ENCODE measurements around the gene MTA3. TPM values are rescaled to one million over a fixed set of nuclear protein-coding genes. Genes with fewer than 3 reads are reported as not detected.

Gene MTA3
- total RNA-seq, 4 donors from 2014 or later = 6.6 to 21.6 (median 9.5) TPM

DNA sequence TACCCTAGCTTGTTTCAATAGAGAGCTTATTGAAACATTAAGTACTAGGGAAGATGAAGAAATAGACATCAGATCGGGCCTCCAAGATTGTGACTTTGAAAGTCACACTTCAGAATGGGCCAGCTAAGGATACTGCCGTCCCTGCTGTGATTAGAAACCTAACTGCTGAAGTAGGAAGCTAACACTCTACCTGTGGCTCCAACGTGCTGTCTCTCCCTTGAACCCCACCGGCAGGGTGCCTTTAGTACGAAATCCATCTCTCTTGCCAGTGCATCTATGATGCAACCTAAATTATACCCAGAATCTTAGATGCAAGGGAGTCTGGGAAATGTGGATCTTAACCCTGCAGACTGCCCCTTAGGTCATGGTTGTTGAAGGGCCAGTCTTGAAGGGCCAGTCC, 116.9 kb downstream of the MTA3 start:
- Histone ChIP-seq H3K9me3 (no peaks in the 10 kb centered on the region), H3K4me3 (no peak overlapping the region), H3K27me3 (no peaks in the 10 kb centered on the region), H3K36me3 (peaks cover 0 to 9% of the 10 kb centered on the region in 2 donors), H3K27ac (no peak overlapping the region), H3K4me1 (no peaks in the 10 kb centered on the region)
- TF ChIP-seq CTCF (IDR thresholded peaks at IDR 0.05 in 4 of 5, conservative IDR thresholded peaks at IDR 0.05 in 1 of 5) = no peak
- TF ChIP-seq POLR2A (IDR thresholded peaks at IDR 0.05) = no peak
- DNase-seq (no peak), ATAC-seq (no peak)
- in situ Hi-C loops (cut with MboI; ENCODE audit: low sequenced_read_pairs in 4 of 4) (no loop called here), intact Hi-C loops (cut with DNase I; ENCODE audit: low total_unique reads) (no loop called here)

DNA sequence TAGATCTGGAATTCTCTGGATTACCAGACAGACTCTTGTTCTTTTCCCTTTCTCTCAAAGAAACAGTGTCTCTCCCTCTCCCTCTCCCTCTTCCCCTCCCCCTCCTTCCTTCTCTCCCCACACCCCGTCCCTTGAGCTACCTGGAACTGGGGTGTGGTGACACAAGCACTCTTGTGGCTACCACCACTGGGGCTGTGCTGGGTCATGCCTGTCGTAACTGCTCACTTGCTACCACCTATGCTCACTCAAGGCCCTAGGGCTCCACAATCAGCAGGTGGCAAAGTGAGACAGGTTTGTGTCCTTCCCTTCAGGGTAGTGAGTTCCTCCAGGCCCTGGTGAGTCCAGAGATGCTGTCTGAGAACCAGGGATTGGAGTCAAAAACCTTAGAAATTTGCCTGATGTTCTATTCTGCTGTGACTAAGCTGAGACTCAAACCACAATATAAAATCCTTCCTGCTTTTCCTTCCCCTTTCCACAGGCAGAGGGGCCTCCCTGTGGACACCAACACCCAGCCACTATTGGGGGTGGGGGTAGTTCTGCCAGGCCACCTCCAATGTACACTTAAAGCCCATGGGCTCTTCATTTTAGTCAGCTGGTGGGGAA, 124.7 kb downstream of the MTA3 start:
- H3K36me3 ChIP-seq = peaks cover 0 to 2% of the 10 kb centered on the region in 2 donors
- no peak overlapping the region for H3K27ac ChIP-seq
- TF ChIP-seq POLR2A (IDR thresholded peaks at IDR 0.05) = no peak
- no peak for TF ChIP-seq CTCF (IDR thresholded peaks at IDR 0.05 in 4 of 5, conservative IDR thresholded peaks at IDR 0.05 in 1 of 5)
- DNase-seq (no peak), ATAC-seq (no peak)
- in situ Hi-C loops (cut with MboI; ENCODE audit: low sequenced_read_pairs in 4 of 4) (no loop called here), intact Hi-C loops (cut with DNase I; ENCODE audit: low total_unique reads) (no loop called here)
- H3K4me1 ChIP-seq = no peaks in the 10 kb centered on the region
- H3K4me3 ChIP-seq = no peak overlapping the region
- H3K9me3 ChIP-seq = no peaks in the 10 kb centered on the region
- no peaks in the 10 kb centered on the region for H3K27me3 ChIP-seq

- TF ChIP-seq POLR2A (IDR thresholded peaks at IDR 0.05) (no peak), CTCF (IDR thresholded peaks at IDR 0.05 in 4 of 5, conservative IDR thresholded peaks at IDR 0.05 in 1 of 5) (no peak)
- intact Hi-C loops (cut with DNase I; ENCODE audit: low total_unique reads) = no loop called here
- ATAC-seq (no peak), DNase-seq (no peak)
- no peaks in the 10 kb centered on the region for H3K27me3 ChIP-seq
- H3K9me3 ChIP-seq = no peaks in the 10 kb centered on the region
- H3K4me1 ChIP-seq = no peaks in the 10 kb centered on the region
- no peak overlapping the region for H3K4me3 ChIP-seq
- in situ Hi-C loops (cut with MboI; ENCODE audit: low sequenced_read_pairs in 4 of 4) = no loop called here
- H3K36me3 ChIP-seq = peaks cover 0 to 2% of the 10 kb centered on the region in 2 donors
- no peak overlapping the region for H3K27ac ChIP-seq
Measured at GRCh38 chr2:42693688-42694479, 125.5 kb downstream of the MTA3 start.

DNA sequence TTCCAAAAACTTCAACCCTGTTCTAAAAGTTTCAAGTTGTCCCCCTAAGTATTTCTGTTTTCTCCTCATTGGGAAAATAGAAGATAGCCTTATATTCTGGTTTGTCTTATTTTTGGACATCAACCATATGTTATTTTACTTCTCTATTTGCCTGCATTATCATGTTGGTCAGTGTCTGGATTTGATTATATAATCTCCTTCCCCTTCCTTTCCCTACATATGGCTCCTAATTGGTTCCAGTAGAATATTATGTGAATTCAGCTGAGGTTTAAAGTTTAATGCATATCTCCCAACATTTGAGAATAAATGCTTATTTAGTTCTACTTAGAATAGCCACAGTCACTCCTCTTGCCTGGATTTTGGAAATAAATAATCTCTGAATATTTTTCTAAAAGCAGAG, 128.6 kb downstream of the MTA3 start:
- DNase-seq = no peak
- no peaks in the 10 kb centered on the region for H3K9me3 ChIP-seq
- peaks cover 0 to 2% of the 10 kb centered on the region in 2 donors for H3K36me3 ChIP-seq
- no peak overlapping the region for H3K4me3 ChIP-seq
- no peak for ATAC-seq
- in situ Hi-C loops (cut with MboI; ENCODE audit: low sequenced_read_pairs in 4 of 4) = no loop called here
- no peaks in the 10 kb centered on the region for H3K4me1 ChIP-seq
- intact Hi-C loops (cut with DNase I; ENCODE audit: low total_unique reads) = no loop called here
- no peak for TF ChIP-seq CTCF (IDR thresholded peaks at IDR 0.05 in 4 of 5, conservative IDR thresholded peaks at IDR 0.05 in 1 of 5)
- TF ChIP-seq POLR2A (IDR thresholded peaks at IDR 0.05) = no peak
- H3K27ac ChIP-seq = no peak overlapping the region
- H3K27me3 ChIP-seq = no peaks in the 10 kb centered on the region
